DOHH2 (cell line): ENCODE measurements around the gene THSD7A.

Experiments
- H3F3A ChIP-seq: fragments of 200-600 bp; sonication (generic), shearing (Covaris generic); 2 replicates; pipeline ENCODE4 v1.6.0; 2016; ENCODE audit warnings: antibody characterized with exemption, mild to moderate bottlenecking; ENCODE audit not compliant: control insufficient read depth, insufficient read depth
- H3K27ac ChIP-seq: fragments of 200-600 bp; sonication (generic); 2 replicates; pipeline ENCODE4 v1.5.1; 2014; ENCODE audit warnings: low read depth, mild to moderate bottlenecking, low read length, moderate library complexity
- H3K27me3 ChIP-seq: fragments of 200-600 bp; sonication (generic); 2 replicates; pipeline ENCODE4 v1.6.1; 2014; ENCODE audit warnings: mild to moderate bottlenecking, low read length, mixed read lengths; ENCODE audit not compliant: control insufficient read depth
- H3K36me3 ChIP-seq: fragments of 200-600 bp; sonication (generic); 2 replicates; pipeline ENCODE4 v1.6.1; 2014; ENCODE audit warnings: mild to moderate bottlenecking, low read length, moderate library complexity, mixed read lengths; ENCODE audit not compliant: control insufficient read depth
- H3K4me1 ChIP-seq: fragments of 200-600 bp; sonication (generic); 2 replicates; pipeline ENCODE4 v1.6.1; 2014; ENCODE audit warnings: mild to moderate bottlenecking, low read length, mixed read lengths; ENCODE audit not compliant: control insufficient read depth
- H3K4me2 ChIP-seq: fragments of 200-600 bp; sonication (generic); 2 replicates; pipeline ENCODE4 v1.6.0; 2014; ENCODE audit warnings: mild to moderate bottlenecking, low read length, moderate library complexity
- H3K4me3 ChIP-seq: fragments of 200-600 bp; sonication (generic); 2 replicates; pipeline ENCODE4 v1.5.1; 2014; ENCODE audit warnings: mild to moderate bottlenecking, low read length, mixed read lengths
- H3K79me2 ChIP-seq: fragments of 200-600 bp; sonication (generic); 2 replicates; pipeline ENCODE4 v1.6.1; 2014; ENCODE audit warnings: mild to moderate bottlenecking, low read length, mixed read lengths; ENCODE audit not compliant: control insufficient read depth
- H3K9me2 ChIP-seq: fragments of 200-600 bp; sonication (generic); replicated peaks from 2 replicates; pipeline ENCODE4 v1.6.1; 2014; ENCODE audit warnings: mild to moderate bottlenecking, low read length, mixed read lengths; ENCODE audit not compliant: control insufficient read depth
- H3K9me3 ChIP-seq: fragments of 200-600 bp; sonication (generic); 2 replicates; pipeline ENCODE4 v1.6.1; 2014; ENCODE audit warnings: antibody characterized with exemption, low read length, mixed read lengths; ENCODE audit not compliant: control insufficient read depth, insufficient read depth
- H4K20me1 ChIP-seq: fragments of 200-600 bp; sonication (generic); 2 replicates; pipeline ENCODE4 v1.6.0; 2014; ENCODE audit warnings: low read depth, mild to moderate bottlenecking, antibody characterized with exemption, low read length, moderate library complexity; ENCODE audit not compliant: control insufficient read depth, insufficient read depth
- CTCF ChIP-seq: fragments of 200-600 bp; sonication (generic); IDR thresholded peaks from one replicate; pipeline ENCODE4 v1.5.1; 2014; ENCODE audit warnings: antibody characterized with exemption, mild to moderate bottlenecking, low read depth, low read length; ENCODE audit not compliant: poor library complexity, severe bottlenecking
- EZH2phosphoT487 ChIP-seq: fragments of 200-600 bp; sonication (generic); IDR thresholded peaks from 2 replicates; pipeline ENCODE4 v1.6.1; 2017; ENCODE audit warnings: borderline replicate concordance, mild to moderate bottlenecking, antibody characterized with exemption, low read length, moderate library complexity, mixed read lengths

The THSD7A gene

GRCh38 chr7:11452476-11452875 is 379.5 kb downstream of the THSD7A start:
- Histone ChIP-seq H3K4me2 (no peak overlapping the region), H3K36me3 (no peaks in the 10 kb centered on the region), H4K20me1 (no peaks in the 10 kb centered on the region), H3K27me3 (no peaks in the 10 kb centered on the region), H3K9me2 (no peaks in the 10 kb centered on the region), H3F3A (no peaks in the 10 kb centered on the region), H3K27ac (no peak overlapping the region), H3K4me1 (no peaks in the 10 kb centered on the region), H3K79me2 (no peaks in the 10 kb centered on the region), H3K9me3 (no peaks in the 10 kb centered on the region), H3K4me3 (no peak overlapping the region)
- TF ChIP-seq CTCF (no peak), EZH2phosphoT487 (no peak)

GRCh38 chr7:11450281-11450680 is 381.7 kb downstream of the THSD7A start:
- H3K36me3 ChIP-seq: no peaks in the 10 kb centered on the region
- no peaks in the 10 kb centered on the region for H3K79me2 ChIP-seq
- H3K4me3 ChIP-seq: no peak overlapping the region
- H3K9me3 ChIP-seq: no peaks in the 10 kb centered on the region
- no peak for TF ChIP-seq EZH2phosphoT487
- no peak for TF ChIP-seq CTCF
- H3K27ac ChIP-seq: no peak overlapping the region
- H3K4me2 ChIP-seq: no peak overlapping the region
- H3K9me2 ChIP-seq: no peaks in the 10 kb centered on the region
- no peaks in the 10 kb centered on the region for H3F3A ChIP-seq
- H4K20me1 ChIP-seq: no peaks in the 10 kb centered on the region
- no peaks in the 10 kb centered on the region for H3K4me1 ChIP-seq
- H3K27me3 ChIP-seq: no peaks in the 10 kb centered on the region

GRCh38 chr7:11449316-11449715 is 382.7 kb downstream of the THSD7A start:
- H3K4me3 ChIP-seq: no peak overlapping the region
- TF ChIP-seq CTCF (no peak), EZH2phosphoT487 (no peak)
- no peaks in the 10 kb centered on the region for H3F3A ChIP-seq
- H3K9me3 ChIP-seq: no peaks in the 10 kb centered on the region
- no peak overlapping the region for H3K4me2 ChIP-seq
- no peak overlapping the region for H3K27ac ChIP-seq
- no peaks in the 10 kb centered on the region for H3K4me1 ChIP-seq
- no peaks in the 10 kb centered on the region for H3K36me3 ChIP-seq
- no peaks in the 10 kb centered on the region for H3K79me2 ChIP-seq
- H3K27me3 ChIP-seq: no peaks in the 10 kb centered on the region
- H3K9me2 ChIP-seq: no peaks in the 10 kb centered on the region
- no peaks in the 10 kb centered on the region for H4K20me1 ChIP-seq

- H4K20me1 ChIP-seq: no peaks in the 10 kb centered on the region
- no peaks in the 10 kb centered on the region for H3K36me3 ChIP-seq
- H3K4me3 ChIP-seq: no peak overlapping the region
- no peaks in the 10 kb centered on the region for H3K9me3 ChIP-seq
- no peaks in the 10 kb centered on the region for H3K4me1 ChIP-seq
- H3K4me2 ChIP-seq: no peak overlapping the region
- no peaks in the 10 kb centered on the region for H3K79me2 ChIP-seq
- no peaks in the 10 kb centered on the region for H3K27me3 ChIP-seq
- no peaks in the 10 kb centered on the region for H3F3A ChIP-seq
- no peaks in the 10 kb centered on the region for H3K9me2 ChIP-seq
- H3K27ac ChIP-seq: no peak overlapping the region
- TF ChIP-seq EZH2phosphoT487 (no peak), CTCF (no peak)
These were observed 383.7 kb downstream of the THSD7A start for GRCh38 chr7:11448323-11448722.
